ENCODE data around the gene CD164L2. TPM values are rescaled to one million over a fixed set of nuclear protein-coding genes. Genes with fewer than 3 reads are reported as not detected.

CD164L2 gene
- total RNA-seq, 1 donor from 2014 or later, result not detected

- DNase-seq (ENCODE audit: low read depth), result peak; percentile 95
Observed at GRCh38 chr1:27365372-27366112, 17.6 kb downstream of the CD164L2 start.

- no peak for DNase-seq (ENCODE audit: low read depth)
Observed at GRCh38 chr1:27364696-27365371, 18.3 kb downstream of the CD164L2 start.

GRCh38 chr1:27363766-27364695 lies 19.1 kb downstream of the CD164L2 start:
- DNase-seq (ENCODE audit: low read depth), result peak; percentile 44

- DNase-seq (ENCODE audit: low read depth), result no peak
Observed at GRCh38 chr1:27361553-27361952, 21.6 kb downstream of the CD164L2 start.

GRCh38 chr1:27361044-27361402 lies 22.1 kb downstream of the CD164L2 start:
- no peak for DNase-seq (ENCODE audit: low read depth)

GRCh38 chr1:27360159-27361043 lies 22.7 kb downstream of the CD164L2 start:
- DNase-seq (ENCODE audit: low read depth), result no peak

GRCh38 chr1:27359822-27360158 lies 23.3 kb downstream of the CD164L2 start:
- no peak for DNase-seq (ENCODE audit: low read depth)

GRCh38 chr1:27358928-27359313 lies 24.2 kb downstream of the CD164L2 start:
- no peak for DNase-seq (ENCODE audit: low read depth)

GRCh38 chr1:27358038-27358927 lies 24.9 kb downstream of the CD164L2 start:
- no peak for DNase-seq (ENCODE audit: low read depth)

- no peak for DNase-seq (ENCODE audit: low read depth)
Observed at GRCh38 chr1:27357281-27358037, 25.7 kb downstream of the CD164L2 start.

GRCh38 chr1:27356619-27357280 lies 26.4 kb downstream of the CD164L2 start:
- no peak for DNase-seq (ENCODE audit: low read depth)

GRCh38 chr1:27356277-27356618 lies 26.9 kb downstream of the CD164L2 start:
- DNase-seq (ENCODE audit: low read depth), result no peak

GRCh38 chr1:27355683-27356082 lies 27.4 kb downstream of the CD164L2 start:
- DNase-seq (ENCODE audit: low read depth), result no peak

- DNase-seq (ENCODE audit: low read depth), result no peak
Observed at GRCh38 chr1:27353629-27354028, 29.5 kb downstream of the CD164L2 start.

- DNase-seq (ENCODE audit: low read depth), result no peak
Observed at GRCh38 chr1:27353166-27353565, 30.0 kb downstream of the CD164L2 start.

- DNase-seq (ENCODE audit: low read depth), result no peak
Observed at GRCh38 chr1:27351541-27352107, 31.5 kb downstream of the CD164L2 start.

- DNase-seq (ENCODE audit: low read depth), result no peak
Observed at GRCh38 chr1:27350663-27351540, 32.2 kb downstream of the CD164L2 start.

Data from myocyte (in vitro differentiated cells).